ENCODE measurements around the gene IL13RA1.

- TF ChIP-seq, protein P1, sequence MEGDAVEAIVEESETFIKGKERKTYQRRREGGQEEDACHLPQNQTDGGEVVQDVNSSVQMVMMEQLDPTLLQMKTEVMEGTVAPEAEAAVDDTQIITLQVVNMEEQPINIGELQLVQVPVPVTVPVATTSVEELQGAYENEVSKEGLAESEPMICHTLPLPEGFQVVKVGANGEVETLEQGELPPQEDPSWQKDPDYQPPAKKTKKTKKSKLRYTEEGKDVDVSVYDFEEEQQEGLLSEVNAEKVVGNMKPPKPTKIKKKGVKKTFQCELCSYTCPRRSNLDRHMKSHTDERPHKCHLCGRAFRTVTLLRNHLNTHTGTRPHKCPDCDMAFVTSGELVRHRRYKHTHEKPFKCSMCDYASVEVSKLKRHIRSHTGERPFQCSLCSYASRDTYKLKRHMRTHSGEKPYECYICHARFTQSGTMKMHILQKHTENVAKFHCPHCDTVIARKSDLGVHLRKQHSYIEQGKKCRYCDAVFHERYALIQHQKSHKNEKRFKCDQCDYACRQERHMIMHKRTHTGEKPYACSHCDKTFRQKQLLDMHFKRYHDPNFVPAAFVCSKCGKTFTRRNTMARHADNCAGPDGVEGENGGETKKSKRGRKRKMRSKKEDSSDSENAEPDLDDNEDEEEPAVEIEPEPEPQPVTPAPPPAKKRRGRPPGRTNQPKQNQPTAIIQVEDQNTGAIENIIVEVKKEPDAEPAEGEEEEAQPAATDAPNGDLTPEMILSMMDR (conservative IDR thresholded peaks at IDR 0.05; ENCODE audit: low read depth, low read length) = no peak
- TF ChIP-seq EZH2phosphoT487 (IDR thresholded peaks at IDR 0.05; ENCODE audit: borderline replicate concordance, low read length) = no peak
- TF ChIP-seq EZH2 (IDR thresholded peaks at IDR 0.05; ENCODE audit: low read length, unreplicated experiment) = no peak
Measured at GRCh38 chrX:118679290-118679689, 48.1 kb upstream of the IL13RA1 start.

Data from PC-3 (cell line).